ENCODE data around the gene E4F1.

GRCh38 chr16:2276368-2277195, 53.2 kb downstream of the E4F1 start:
- TF ChIP-seq, protein P1, sequence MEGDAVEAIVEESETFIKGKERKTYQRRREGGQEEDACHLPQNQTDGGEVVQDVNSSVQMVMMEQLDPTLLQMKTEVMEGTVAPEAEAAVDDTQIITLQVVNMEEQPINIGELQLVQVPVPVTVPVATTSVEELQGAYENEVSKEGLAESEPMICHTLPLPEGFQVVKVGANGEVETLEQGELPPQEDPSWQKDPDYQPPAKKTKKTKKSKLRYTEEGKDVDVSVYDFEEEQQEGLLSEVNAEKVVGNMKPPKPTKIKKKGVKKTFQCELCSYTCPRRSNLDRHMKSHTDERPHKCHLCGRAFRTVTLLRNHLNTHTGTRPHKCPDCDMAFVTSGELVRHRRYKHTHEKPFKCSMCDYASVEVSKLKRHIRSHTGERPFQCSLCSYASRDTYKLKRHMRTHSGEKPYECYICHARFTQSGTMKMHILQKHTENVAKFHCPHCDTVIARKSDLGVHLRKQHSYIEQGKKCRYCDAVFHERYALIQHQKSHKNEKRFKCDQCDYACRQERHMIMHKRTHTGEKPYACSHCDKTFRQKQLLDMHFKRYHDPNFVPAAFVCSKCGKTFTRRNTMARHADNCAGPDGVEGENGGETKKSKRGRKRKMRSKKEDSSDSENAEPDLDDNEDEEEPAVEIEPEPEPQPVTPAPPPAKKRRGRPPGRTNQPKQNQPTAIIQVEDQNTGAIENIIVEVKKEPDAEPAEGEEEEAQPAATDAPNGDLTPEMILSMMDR (conservative IDR thresholded peaks at IDR 0.05 in 1 of 2, IDR thresholded peaks at IDR 0.05 in 1 of 2; ENCODE audit: low read depth in 1 of 2, low read length in 2 of 2), result no peak
- no peak for TF ChIP-seq EZH2 (IDR thresholded peaks at IDR 0.05; ENCODE audit: low read length, missing control alignments)

All from fibroblast of lung (primary cell).